Activated CD8-positive, alpha-beta memory T cell treated with anti-CD3 and anti-CD28 coated beads for 4 hours (primary cell): ENCODE measurements around the gene RNF13.

Experiments
- DNase-seq, 2 donors: peaks; one replicate each; pipeline ENCODE4 v3.0.0-alpha.2; 2020; ENCODE audit warnings: low read depth in 2 of 2

Gene RNF13

DNA sequence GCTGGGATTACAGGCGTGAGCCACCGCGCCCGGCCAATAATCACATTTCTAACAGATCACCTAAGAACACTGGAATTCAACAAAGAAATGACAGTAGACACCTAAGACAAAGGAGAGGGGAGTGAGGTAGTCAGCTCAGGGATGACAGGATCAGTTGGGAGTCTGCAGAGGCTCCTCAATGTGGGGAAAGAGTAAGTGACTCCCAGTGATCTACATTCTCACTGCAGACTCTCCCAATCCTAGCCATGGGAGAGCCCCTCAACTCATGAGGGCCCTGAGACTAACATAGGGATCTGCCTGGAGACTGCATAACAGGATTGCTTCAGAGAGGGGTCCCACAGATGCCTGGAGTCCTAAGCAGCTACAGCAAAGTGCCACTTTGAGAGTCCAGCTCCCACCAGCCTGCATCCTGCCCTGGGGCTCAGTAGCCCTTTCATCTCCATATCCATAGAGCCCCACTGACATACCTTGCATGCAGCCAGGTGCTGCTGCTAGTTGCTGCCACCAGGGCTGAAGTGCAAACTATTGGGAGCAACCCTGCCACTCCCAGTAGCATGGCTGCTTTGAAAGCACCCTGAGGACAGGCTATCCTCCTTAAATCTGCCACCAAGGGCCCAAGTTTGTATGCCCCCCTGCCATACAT, 179.5 kb downstream of the RNF13 start:
- no peak for DNase-seq

GRCh38 chr3:149998946-149999345, 185.9 kb downstream of the RNF13 start:
- no peak for DNase-seq

DNA sequence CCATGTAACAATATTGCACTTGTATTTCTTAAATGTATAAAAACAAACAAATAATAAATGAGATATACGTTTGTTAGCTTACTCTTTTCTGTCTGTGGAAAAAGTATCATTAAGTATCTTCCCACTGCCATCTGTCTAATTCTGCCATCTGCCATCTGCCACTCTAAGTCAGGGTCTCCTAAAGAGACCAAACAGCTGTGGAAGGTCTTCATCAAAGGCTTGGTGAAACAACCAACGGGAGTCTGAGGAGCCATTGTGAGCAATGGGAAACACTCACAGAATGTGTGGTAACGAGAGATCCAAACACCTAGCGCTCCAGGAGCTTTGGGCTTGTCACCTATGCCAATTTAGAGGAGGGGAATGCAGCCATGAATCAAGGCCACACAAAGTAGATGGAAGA, 186.4 kb downstream of the RNF13 start:
- DNase-seq = no peak

DNA sequence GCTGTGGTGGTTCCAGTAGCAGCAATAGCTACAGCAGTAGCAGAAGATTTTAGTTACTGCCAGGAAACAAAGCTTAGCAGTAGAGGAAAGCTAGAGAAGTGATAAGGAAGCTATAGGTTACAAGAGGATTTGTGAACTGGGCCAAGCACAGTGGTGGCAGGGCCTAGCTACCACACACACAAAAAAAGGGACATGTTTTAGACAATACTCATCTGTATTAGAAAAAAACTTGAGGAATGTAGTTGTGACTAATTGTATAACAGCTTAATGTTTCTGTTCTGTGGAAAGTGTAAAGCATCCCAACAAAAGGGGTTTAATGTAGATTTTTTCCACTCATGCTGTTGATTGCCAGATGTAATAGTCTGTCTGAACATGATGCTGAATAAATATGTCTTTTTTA, 187.6 kb downstream of the RNF13 start:
- no peak for DNase-seq

DNA sequence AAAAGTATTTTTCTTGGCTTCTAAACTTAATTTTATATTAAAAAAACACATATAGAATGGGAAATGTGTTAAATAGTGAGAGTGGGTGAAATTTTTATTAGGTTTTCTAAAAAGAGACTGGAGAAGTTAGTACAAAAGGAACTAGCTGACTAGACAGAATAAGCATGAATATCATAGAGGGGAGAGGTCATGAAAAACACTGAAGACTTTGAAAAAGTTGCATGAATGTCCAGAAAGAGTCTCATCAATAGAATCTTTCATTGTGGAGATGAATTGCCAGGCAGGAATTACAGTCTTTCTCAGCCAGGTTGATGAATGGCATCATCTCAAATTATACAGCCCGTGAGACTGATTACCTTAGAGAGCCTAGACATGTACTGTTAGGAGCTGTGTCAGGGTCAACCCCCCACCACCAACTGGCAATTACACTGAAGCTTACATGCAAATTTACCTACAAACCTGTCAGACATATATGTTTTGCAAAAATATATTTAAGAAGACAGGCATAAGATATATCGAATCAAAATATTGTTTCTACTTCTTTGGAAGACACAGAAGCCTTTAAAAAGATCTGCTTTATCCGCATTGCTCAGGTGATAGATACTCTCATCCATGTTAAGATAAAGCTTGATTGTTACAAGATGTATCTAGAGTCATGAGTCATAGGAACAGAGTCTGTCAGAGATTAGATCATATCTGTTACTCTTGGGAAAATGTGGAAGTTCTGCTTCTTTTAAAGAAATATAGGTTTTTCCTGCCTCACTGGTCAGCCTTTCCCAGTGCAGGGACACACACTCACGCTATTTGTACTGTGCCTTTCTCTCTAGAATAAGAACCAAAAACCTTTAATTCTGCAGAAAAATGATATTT, 192.5 kb downstream of the RNF13 start:
- DNase-seq = no peak

GRCh38 chr3:150006794-150007193, 193.8 kb downstream of the RNF13 start:
- DNase-seq = no peak
